Ramos (cell line): ENCODE measurements around the gene SUCNR1.
"Not testable (repeated sequence)": the region's sequence is repeated elsewhere in the genome, so short reads cannot be mapped to it uniquely, and the experiment has no call there.

Experiments used
- in situ Hi-C: fragments of 300-500 bp; cut with MboI; formaldehyde crosslinking; loops from one replicate; pipeline ENCODE4 v1.14.3; 2022; ENCODE audit warnings: low sequenced_read_pairs; ENCODE audit not compliant: unreplicated experiment

Gene SUCNR1

GRCh38 chr3:151869181-151869580 is 4.3 kb upstream of the SUCNR1 start:
- in situ Hi-C loops: no loop called here

- in situ Hi-C loops: no loop called here
These were observed 1.6 kb upstream of the SUCNR1 start for GRCh38 chr3:151871639-151872468.

- in situ Hi-C loops: not testable (repeated sequence)
These were observed 636 bp downstream of the SUCNR1 start for GRCh38 chr3:151874079-151874478.

- in situ Hi-C loops: no loop called here
These were observed 2.3 kb downstream of the SUCNR1 start for GRCh38 chr3:151875759-151876158.

GRCh38 chr3:151877269-151877668 is 3.8 kb downstream of the SUCNR1 start:
- in situ Hi-C loops: no loop called here

- in situ Hi-C loops: no loop called here
These were observed 5.0 kb downstream of the SUCNR1 start for GRCh38 chr3:151878465-151878864.

- in situ Hi-C loops: no loop called here
These were observed 5.6 kb downstream of the SUCNR1 start for GRCh38 chr3:151879037-151879436.

GRCh38 chr3:151879679-151880415 is 6.4 kb downstream of the SUCNR1 start:
- in situ Hi-C loops: no loop called here

GRCh38 chr3:151880416-151880690 is 6.9 kb downstream of the SUCNR1 start:
- in situ Hi-C loops: no loop called here

GRCh38 chr3:151881137-151881536 is 7.7 kb downstream of the SUCNR1 start:
- in situ Hi-C loops: no loop called here

GRCh38 chr3:151885397-151885796 is 12.0 kb downstream of the SUCNR1 start:
- in situ Hi-C loops: not testable (repeated sequence)

GRCh38 chr3:151887450-151888211 is 14.2 kb downstream of the SUCNR1 start:
- in situ Hi-C loops: not testable (repeated sequence)

- in situ Hi-C loops: no loop called here
These were observed 17.3 kb downstream of the SUCNR1 start for GRCh38 chr3:151890721-151891141.

- in situ Hi-C loops: no loop called here
These were observed 18.3 kb downstream of the SUCNR1 start for GRCh38 chr3:151891721-151892120.

- in situ Hi-C loops: no loop called here
These were observed 20.8 kb downstream of the SUCNR1 start for GRCh38 chr3:151894219-151894618.

GRCh38 chr3:151895478-151896241 is 22.2 kb downstream of the SUCNR1 start:
- in situ Hi-C loops: no loop called here

- in situ Hi-C loops: no loop called here
These were observed 23.0 kb downstream of the SUCNR1 start for GRCh38 chr3:151896246-151897012.

- in situ Hi-C loops: not testable (repeated sequence)
These were observed 24.7 kb downstream of the SUCNR1 start for GRCh38 chr3:151898121-151898520.

- in situ Hi-C loops: not testable (repeated sequence)
These were observed 25.3 kb downstream of the SUCNR1 start for GRCh38 chr3:151898564-151899261.
